Measurements from ENCODE around the gene SLC2A8.

SLC2A8 gene

GRCh38 chr9:127437497-127438264 is 40.7 kb downstream of the SLC2A8 start:
- no peak for DNase-seq (ENCODE audit: low spot score)

- DNase-seq (ENCODE audit: low spot score): no peak
These were observed 41.4 kb downstream of the SLC2A8 start for GRCh38 chr9:127438394-127438793.

DNA sequence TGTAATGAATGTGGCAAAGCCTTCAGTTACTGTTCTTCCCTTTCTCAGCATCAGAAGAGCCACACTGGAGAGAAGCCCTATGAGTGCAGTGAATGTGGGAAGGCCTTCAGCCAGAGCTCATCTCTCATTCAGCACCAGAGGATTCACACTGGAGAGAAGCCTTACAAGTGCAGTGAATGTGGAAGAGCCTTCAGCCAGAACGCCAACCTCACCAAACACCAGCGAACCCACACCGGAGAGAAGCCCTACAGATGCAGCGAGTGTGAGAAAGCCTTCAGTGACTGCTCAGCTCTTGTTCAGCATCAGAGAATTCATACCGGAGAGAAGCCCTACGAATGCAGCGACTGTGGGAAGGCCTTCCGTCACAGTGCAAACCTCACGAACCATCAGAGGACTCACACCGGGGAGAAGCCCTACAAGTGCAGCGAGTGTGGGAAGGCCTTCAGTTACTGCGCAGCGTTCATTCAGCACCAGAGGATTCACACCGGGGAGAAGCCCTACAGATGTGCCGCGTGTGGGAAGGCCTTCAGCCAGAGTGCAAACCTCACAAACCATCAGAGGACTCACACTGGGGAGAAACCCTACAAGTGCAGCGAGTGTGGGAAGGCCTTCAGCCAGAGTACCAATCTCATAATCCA is 47.4 kb downstream of the SLC2A8 start:
- no peak for DNase-seq (ENCODE audit: low spot score)

GRCh38 chr9:127444921-127445850 is 48.2 kb downstream of the SLC2A8 start:
- peak; percentile 21 for DNase-seq (ENCODE audit: low spot score)

GRCh38 chr9:127445851-127446712 is 49.1 kb downstream of the SLC2A8 start:
- DNase-seq (ENCODE audit: low spot score): no peak

- no peak for DNase-seq (ENCODE audit: low spot score)
These were observed 49.9 kb downstream of the SLC2A8 start for GRCh38 chr9:127446713-127447415.

- DNase-seq (ENCODE audit: low spot score): no peak
These were observed 50.6 kb downstream of the SLC2A8 start for GRCh38 chr9:127447416-127448111.

DNA sequence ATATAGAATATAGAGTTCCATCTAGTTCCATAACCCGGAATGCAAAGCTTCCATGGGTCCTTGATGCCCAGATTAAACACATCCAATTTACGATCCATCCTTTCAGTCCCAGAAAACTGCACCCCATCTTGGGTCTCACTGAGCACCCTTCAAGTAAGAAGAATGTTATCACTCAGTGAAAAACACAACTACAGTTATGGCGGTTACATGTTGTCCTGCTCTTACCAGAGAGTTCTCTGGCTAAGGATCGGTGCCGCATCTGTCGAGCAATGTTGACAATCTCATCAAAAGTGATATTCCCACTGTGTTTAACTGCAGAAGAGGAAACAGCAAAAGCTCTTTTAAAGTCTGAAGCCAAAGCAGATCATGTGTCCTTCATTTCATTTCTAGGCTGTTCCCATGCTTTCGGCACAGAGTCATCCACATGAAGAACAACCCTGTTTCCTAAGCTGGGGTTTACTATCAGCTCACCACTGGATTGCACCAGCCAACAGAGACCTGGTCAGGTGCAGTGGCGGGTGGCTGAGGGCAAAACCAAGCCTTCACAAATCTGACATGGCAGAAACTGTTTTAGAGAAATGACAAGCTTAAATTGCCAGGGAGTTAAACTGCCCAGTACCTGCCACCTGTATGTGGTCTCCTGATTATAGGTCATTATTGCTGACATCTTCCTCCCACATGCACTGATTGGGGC is 51.3 kb downstream of the SLC2A8 start:
- no peak for DNase-seq (ENCODE audit: low spot score)

GRCh38 chr9:127449332-127449966 is 52.5 kb downstream of the SLC2A8 start:
- DNase-seq (ENCODE audit: low spot score): no peak

- peak; percentile 50 for DNase-seq (ENCODE audit: low spot score)
These were observed 53.3 kb downstream of the SLC2A8 start for GRCh38 chr9:127450243-127450760.

DNA sequence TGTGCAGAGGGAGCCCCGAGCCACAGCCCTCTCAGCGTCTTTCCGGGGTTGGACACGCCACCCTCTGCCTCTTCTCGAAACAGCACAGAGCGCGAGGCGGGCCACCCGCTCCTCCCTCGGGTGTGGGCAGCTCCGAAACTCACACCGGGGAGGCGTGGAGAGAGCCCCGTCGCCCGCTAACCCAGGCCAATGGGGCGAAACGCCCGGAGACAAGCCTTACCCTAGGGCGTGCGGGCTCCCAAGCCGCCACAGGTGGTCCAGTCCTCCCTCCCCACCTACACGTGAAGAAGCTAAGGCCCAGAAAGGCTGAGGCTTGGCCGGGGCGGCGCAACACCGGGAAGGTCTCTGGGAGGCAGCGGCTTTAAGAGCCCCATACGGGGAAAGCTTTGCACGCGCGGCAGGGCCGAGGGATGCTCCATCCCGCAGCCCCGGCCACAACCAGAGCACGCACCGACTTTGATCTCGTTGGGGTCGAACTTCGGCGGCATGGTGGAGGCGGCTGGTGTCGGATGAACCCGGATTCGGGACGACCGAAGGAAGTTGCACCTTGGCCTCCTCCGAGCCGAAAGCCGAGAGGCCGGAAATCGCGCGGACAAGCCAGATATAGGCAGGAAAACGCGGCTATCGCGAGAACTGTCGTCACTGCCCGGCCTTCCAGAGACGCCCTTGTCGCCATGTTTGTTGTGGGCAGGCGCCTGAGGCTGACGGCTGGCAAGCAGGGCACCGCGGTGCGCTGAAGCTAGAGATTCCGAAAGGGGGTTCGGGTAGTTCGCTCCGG is 54.0 kb downstream of the SLC2A8 start, which contains the start of the genes LRSAM1 and RPL12:
LRSAM1 (plus strand) TSS at position 681 of the 778 bp plus-strand sequence. CDS start 3,018 bp downstream, outside the sequence.
RPL12 (minus strand) TSS at position 577 of the 778 bp plus-strand sequence; CDS start at position 488, 89 bp downstream.
- DNase-seq (ENCODE audit: low spot score): peak; percentile 97

DNA sequence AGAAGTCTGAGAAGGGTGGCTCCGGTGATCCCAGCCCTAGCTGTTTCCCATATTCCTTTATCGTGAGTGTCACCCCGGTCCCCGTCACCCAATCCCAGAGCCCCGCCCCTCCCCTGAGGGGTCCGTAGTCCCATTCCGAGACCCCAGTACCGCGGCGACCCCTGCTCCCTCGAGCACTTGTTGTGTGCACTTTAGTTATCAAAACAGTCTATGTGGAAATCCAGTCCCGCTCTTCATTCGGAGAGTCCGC is 54.6 kb downstream of the SLC2A8 start:
- no peak for DNase-seq (ENCODE audit: low spot score)

- DNase-seq (ENCODE audit: low spot score): peak; percentile 58
These were observed 55.1 kb downstream of the SLC2A8 start for GRCh38 chr9:127451858-127452656.

DNA sequence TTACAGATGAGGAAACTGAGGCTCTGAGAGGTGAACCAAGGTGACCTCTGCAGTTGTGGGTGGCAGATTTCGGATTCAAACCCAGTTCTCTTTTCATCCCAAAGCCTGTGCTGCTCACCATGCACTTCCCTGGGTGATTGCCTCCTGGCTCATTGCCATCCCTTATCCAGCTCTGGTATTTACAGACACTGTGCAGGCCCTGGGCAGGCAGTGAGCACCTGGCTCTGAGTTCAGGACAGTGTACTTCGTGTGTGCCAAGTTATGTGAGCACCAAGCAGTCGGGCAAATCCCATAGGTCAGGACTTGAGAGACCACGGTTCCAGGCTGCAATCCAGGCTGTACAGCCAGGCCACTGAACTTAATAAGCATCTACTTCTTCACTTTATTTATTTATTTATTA is 55.7 kb downstream of the SLC2A8 start:
- DNase-seq (ENCODE audit: low spot score): no peak

DNA sequence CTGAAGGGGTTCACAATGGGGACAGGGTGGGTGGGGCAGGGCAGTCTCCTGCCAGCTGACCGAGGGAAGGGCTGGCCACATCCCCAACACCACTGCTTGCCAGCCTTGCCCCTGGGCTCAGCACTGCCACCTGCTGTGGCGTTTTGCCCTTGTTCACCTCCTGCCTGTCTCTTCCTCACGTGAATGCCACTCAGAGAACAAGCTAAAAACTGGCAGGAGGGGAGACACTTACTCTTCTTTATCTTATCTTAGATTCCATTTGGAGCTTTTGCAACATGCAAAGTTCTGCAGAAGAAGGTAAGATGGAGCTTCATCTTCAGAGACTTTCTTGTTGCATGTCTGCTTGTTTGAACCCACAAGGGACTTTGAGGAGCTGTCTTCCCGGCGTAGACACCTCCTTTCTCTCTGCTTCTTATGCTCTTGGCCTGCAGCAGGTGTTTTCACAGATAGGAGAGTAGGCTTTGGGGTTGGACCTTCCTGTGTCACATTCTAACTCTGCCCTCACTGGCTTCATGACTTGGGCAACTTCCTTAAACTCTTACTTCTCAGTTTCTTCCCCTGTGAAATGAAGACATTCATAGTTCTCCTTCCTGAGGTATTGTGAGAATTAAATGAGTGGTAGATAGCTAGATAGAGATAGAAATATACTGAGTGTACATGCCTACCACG is 58.5 kb downstream of the SLC2A8 start:
- DNase-seq (ENCODE audit: low spot score): peak; percentile 15

DNA sequence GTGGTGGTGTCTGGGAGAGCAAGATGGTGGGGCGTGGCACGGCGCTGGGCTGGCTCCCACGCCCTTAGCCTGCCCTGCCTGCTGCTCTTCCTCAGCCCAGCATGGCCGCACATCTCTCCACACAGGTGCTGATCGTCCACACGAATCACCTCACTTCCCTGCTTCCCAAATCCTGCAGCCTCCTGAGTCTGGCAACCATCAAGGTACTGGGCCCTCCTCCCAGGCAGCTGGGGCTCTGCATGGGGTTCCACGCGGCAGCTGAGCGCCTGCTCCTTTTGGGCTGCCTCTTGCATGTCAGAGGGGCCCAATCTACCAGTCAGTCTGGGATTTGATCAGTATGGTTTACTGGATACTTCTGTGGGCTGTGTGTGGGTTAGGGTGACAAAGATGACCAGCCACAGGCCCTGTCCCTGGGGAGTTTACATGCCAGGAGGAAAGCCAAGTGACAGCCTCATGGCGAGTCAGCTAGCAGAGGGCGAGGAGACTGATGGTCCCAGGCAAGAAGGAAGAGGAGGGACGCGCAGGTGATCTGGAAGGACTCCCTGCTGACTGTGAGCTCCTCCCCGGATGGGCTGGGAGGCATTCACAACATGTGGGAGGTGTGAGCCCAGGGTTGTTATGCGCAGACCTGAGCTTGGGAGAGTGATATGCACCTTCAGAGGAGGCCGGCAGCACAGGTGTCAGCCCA is 60.4 kb downstream of the SLC2A8 start:
- no peak for DNase-seq (ENCODE audit: low spot score)

Data from AG08395 (cell line).